Activated effector memory CD4-positive, alpha-beta T cell treated with anti-CD3 and anti-CD28 coated beads, Interleukin-2, amount 50 U/mL, for 16 hours (primary cell): ENCODE data around the gene CHD9.
"Not testable (repeated sequence)": the region's sequence is repeated elsewhere in the genome, so short reads cannot be mapped to it uniquely, and the experiment has no call there.

Source experiments
- DNase-seq: peaks from one replicate; pipeline ENCODE4 v3.0.0-alpha.2; 2020

Gene CHD9, protein sequence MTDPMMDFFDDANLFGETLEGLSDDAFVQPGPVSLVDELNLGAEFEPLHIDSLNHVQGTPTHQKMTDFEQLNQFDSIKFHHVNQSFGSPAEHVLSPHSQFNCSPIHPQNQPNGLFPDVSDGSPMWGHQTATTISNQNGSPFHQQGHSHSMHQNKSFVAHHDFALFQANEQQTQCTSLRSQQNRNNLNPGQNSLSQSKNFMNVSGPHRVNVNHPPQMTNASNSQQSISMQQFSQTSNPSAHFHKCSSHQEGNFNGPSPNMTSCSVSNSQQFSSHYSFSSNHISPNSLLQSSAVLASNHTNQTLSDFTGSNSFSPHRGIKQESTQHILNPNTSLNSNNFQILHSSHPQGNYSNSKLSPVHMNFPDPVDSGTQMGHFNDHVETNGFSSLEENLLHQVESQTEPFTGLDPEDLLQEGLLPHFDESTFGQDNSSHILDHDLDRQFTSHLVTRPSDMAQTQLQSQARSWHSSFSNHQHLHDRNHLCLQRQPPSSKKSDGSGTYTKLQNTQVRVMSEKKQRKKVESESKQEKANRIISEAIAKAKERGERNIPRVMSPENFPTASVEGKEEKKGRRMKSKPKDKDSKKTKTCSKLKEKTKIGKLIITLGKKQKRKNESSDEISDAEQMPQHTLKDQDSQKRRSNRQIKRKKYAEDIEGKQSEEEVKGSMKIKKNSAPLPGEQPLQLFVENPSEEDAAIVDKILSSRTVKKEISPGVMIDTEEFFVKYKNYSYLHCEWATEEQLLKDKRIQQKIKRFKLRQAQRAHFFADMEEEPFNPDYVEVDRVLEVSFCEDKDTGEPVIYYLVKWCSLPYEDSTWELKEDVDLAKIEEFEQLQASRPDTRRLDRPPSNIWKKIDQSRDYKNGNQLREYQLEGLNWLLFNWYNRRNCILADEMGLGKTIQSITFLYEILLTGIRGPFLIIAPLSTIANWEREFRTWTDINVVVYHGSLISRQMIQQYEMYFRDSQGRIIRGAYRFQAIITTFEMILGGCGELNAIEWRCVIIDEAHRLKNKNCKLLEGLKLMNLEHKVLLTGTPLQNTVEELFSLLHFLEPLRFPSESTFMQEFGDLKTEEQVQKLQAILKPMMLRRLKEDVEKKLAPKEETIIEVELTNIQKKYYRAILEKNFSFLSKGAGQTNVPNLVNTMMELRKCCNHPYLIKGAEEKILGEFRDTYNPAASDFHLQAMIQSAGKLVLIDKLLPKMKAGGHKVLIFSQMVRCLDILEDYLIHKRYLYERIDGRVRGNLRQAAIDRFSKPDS (N-terminal part only)

DNA sequence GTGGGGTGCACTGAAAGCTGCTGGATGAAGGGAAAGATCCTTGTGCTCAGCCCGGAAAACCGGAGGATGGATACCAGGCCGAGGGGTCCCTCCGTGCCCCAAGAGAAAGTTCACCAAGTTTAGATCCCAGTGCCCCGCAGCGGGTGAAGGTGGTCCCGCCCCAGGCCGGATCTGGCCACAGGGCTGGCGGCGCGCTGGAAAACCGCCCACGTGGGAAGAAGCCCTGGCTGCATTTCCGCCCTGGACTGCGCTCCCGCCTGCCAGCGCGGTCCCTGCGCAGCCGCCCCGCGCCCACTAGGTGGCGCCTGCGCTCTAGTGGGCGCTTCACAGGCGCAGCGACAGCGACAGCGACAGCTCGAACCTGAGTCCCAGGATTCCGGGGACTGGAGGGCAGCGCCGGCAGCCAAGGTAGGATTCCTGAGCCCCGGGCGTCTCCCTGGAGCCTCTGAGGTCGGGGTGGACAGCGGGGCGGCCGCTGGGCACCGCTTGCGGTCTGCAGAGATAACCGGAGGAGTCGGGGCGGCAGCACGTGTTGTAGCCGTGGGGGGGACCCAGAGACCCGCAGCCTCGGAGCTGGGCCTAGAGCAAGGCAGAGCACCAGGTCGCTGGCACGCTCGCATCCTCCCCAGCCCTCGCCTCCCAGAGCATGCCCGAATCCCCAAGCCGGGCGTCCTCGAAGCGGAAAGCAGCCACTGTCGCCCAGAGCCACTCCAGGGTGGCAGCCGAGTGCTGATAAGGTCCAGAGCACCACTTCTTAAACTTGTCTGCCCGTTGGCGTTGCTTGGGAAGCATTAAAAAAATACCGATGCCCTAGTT lies at the start of gene CHD9:
Gene CHD9 (plus strand): TSS at position 322 of the 816 bp plus-strand sequence. CDS start 101,099 bp downstream, outside the sequence.
- peak; percentile 89 for DNase-seq

DNA sequence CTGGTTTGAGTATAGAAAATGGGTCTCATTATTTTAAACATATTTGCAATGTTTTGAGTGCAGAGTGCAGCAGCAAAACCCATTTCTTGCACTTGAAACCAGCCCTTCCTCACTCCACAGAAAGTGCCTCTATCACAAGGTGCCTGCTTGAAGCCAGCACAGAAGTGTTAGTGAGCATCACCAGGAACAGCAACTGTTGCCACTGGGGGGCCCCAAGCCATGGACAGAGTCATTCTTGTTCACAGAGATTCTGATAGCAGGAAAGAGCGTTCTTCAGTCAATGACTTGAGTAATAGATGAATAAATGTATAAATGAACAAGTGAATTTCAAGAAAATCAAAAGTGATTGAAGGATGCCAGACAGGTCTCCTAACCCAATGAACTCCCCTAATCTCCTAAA lies 47.7 kb upstream of the CHD9 start:
- DNase-seq = no peak

DNA sequence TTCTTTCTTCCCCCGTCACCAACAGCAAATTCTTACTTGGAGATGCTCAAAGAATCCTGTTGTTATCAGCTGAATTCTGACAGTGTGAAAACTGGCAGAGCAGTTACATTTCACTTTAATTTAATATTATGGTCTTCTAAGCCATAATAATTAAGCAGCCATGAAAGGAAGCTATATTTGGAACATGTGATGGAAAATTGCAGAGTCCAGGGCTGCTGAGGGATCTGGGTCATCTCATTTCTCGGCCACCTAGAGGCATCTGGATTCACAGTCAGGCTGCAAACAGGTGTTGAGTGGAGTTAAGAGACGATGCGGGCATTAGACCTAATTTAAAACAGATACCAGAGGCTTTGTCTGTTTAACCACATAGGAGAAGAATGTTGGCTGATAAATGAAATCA lies 40.5 kb upstream of the CHD9 start:
- DNase-seq = no peak

DNA sequence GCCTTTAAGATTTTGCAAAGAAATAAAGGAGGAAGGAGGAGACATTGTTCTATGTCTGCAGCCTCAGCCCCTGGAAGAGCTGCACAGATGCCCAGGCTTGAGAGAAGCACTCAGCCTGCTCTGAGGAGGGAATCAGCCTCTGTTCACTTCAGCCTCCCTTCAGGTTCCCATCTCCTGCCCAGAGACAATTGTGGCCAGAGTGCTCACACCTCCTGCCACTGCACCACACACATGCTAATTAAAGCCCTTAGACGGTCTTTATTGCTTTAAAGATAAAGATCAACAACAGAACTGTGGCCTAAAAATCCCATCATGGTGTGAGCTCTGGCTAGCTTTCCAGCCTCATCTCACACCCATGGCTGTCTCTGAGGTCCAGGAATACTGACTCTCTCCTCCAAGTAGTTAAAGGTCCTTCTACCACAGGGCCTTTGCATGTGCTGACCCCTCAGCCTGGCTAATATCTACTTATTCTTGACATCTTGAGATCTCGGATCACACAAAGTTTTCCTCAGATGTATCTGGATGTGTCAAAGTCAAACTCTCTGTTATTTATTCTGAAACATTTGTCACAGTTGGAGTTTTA lies 35.9 kb upstream of the CHD9 start:
- DNase-seq = no peak

DNA sequence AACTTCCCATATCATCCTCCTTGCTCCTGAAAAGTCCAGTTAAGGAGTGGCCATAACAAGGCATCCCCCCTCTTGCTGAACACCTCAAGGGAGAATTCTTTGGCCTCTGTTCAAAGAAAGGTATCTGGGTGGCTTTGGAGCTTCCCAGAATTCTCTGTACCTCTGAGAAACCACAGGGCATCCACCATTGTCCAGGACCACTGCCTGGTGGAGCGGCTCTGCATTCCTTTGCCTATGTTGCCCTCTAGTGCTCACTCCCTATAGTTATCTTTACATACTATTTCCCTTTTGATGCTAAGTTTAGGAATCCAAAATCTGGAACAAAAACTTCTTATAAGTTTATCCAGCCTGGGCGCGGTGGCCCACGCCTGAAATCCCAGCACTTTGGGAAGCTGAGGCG lies 32.4 kb upstream of the CHD9 start:
- no peak for DNase-seq

DNA sequence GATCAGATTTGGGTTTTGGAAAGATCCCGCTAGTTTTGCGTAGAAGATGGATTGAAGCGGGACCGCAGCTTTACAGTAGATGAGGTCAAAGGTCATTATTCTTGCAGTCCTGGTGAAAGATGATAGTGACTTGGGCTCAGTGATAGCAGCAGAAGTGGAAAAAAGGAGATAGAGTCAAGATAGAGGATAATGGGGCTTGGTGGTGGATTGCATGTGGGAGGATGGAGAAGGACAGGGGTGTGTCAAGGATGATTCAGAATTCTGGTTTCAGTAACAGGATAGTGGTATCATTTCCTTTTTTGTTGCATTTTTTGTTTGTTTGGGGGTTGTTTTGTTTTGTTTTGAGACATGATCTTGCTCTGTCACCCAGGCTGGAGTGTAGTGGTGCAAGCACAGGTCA lies 30.7 kb upstream of the CHD9 start:
- no peak for DNase-seq

DNA sequence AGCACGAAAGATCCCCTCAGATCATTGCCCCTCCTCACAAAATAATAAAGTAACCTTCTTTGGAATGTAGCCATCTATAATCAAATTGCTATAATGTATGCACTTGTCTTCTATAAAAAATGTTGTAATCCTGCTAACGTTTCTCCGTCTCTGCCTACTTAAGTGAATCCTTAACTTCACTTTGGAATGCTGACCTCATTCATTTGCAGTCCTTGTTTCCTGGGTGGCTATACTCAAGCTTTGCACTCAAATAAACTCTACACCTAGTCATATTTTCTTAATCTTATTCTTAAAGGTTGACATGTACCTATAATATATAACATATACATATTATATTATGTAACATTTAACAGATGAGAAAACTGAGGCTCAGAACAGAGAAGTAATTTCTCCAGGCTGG lies 24.8 kb upstream of the CHD9 start:
- no peak for DNase-seq

DNA sequence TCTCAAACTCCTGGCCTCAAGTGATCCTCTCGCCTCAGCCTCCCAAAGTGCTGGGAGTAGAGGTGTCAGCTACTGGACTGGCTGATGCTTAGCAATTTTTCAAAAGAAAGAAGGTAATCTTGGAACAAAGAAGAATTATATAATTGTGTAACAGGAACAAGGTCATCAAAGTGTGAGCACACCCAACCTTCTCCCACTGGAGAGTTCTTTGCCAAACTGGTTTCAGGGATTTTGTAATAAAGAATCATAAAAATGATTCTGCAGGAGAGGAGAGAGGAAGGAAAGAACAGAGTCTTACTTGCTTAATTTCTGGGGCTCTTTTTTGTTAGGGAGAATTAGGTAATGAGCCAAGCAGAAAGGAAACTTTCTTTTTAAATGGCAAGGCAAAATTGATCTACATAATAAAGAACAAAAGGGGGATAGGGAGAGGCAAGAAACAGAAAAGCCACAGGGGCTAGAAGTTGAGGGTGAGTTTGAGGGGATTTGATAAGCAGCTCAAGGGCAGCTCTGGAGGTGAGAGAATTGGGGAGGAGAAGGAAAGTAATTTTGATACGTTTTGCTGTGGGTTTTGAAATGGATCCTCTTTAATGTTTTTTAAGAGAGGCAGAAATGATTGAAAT lies 23.4 kb upstream of the CHD9 start:
- DNase-seq = no peak

DNA sequence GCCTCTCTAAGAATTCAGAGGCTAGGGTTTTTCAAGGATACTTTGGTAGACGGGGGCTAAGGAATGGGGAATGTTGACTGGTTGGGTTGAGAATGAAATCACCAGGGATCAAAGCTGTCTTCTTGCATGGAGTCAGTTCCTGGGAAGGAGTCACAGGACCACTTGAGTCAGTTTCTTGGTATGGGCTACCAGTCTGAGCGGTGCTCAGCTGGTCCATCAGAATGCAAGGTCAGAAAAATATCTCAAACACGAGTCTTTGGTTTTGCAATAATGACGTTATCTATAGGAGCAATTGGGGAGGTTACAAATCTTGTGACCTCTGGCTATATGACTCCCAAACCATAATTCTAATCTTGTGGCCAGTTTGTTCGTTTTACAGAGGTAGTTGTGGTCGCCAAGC lies 20.5 kb upstream of the CHD9 start:
- DNase-seq = no peak

DNA sequence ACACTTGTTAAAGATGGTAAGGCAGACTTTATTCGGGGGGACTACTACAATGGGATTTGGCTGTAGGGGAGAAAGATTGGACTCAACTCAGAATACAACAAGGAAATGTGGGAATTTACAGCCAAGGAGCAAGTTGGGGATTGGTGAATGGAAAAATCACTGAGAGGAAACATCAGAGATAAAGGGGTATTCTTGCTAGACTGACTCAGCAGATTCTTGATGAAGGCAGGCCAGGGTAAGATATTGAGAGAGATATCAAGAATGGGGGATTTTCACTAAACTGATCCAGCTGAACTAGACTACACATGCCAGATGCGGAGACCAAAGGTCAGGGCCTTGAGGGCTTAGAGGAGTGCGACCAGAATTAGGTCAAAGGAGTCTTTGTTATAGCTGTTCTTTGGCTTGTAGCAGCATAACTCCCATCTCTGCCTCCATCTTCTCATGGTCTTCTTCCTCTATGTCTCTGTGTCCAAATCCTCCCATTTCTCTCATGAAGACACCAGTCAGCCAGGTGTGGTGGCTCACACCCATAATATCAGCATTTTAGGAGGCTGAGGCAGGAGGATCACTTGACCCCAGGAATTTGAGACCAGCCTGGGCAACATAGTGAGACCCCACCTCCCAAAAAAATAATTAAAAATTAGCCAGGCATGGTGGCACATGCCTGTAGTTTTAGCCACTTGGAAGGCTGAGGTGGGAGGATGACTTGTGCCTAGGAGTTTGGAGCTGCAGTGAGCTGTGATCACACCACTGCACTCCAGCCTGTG lies 19.4 kb upstream of the CHD9 start:
- DNase-seq = no peak

DNA sequence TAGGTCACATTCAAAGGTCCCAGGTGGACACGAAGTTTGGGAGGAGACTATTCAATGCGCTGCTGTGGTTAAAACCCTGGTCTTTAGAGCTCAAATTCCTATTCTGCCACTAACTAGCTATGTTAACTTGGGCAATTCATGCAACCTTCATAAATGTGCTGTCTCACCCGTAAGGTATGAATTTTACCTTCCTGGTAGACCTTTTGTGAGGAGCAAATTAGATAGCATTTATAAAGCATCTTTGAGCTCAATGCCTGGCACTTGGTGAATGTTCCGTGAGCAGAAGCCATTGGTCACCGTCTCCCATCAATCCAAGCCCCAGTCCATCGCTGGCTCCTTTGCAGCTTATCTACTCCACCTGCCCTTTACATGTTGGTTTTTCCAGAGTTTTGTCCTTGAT lies 18.7 kb upstream of the CHD9 start:
- DNase-seq = no peak

DNA sequence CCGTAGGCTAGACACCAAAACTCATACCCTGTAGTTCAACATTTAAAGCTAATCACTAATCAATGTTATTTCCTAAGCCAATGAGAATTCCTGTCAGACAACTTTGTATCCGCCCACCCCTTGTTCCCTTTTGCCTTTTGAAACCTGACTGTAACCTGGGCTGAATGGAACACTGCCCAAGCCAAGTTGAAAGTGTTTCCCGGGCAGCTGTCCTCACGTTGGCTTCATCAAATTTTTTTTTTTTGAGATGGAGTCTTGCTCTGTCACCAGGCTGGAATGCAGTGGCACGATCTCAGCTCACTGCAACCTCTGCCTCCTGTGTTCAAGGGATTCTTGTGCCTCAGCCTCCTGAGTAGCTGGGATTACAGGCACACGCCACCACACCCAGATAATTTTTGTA lies 18.1 kb upstream of the CHD9 start:
- DNase-seq = not testable (repeated sequence)

DNA sequence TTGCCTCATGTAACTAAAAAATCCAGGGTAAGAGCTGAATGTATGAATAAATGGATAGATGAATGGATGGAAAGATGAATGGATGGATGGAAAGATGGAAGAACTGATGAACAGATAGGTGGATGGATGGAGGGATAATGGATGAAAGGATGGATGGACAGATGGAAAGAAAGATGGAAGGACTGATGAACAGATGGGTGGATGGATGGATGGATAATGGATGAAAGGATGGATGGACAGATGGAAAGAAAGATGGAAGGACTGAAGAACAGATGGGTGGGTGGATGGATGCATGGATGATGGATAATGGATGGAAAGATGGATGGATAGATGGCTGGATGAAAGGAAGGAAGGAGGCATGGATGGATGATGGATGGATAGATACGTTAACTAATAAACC lies 14.0 kb upstream of the CHD9 start:
- DNase-seq = no peak

DNA sequence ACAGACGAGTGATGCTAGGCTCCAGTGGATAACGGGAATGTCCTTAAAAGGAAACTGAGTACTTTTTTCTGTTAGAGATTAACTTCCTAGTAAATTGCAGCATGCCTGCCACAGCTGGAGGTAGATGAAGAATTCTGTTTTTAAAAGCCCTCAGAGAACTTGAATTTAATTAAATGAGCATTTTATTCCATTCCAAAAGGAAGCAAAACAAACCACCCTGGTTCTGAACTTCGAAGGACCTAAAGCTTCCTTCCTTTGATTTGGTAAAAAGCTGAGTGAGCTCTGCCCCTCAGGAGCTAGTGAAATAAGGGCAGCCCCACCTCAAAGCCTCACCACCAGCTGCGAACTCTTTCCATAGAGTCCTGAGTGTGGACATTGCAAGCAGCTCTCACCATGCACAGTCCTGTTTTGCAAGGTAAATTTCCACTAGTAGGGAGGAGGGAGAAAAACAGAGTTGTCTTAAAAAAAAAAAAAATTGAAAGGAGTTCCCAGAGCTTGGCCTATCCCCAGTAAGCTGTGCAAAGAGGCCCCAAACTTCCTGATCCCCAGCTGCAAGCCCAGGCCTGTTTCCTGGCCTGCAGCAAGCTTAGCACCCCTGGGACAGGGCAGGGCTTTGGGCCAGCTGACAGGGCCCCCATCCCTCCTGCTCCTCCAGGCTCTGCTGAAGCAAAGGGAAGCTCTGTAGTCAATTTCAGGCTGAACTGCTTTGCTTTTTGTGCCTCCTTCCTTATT lies 13.3 kb upstream of the CHD9 start:
- no peak for DNase-seq

DNA sequence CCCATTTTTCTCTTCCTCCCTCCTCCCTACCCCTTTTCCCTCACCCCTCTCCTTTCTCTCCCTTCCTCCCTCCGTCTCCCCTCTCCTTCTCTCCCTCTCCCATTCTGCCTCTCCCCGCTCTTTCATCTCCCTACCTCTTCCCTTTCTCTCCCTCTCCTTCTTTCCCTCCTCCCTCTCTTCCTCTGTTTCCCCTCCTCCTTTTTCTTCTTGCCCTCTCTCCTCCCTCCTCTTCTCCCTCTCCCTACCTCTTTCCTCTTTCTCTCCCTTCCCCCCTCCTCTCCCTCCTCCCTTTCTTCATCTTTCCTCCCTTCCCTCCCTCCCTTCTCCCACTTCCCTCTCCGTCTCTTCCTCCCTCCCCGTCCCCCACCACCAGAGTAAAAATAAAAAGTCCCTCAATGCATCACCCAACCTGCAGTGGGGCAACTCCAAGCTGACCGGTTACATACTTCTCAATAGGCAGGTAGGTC lies 12.5 kb upstream of the CHD9 start:
- DNase-seq = no peak

DNA sequence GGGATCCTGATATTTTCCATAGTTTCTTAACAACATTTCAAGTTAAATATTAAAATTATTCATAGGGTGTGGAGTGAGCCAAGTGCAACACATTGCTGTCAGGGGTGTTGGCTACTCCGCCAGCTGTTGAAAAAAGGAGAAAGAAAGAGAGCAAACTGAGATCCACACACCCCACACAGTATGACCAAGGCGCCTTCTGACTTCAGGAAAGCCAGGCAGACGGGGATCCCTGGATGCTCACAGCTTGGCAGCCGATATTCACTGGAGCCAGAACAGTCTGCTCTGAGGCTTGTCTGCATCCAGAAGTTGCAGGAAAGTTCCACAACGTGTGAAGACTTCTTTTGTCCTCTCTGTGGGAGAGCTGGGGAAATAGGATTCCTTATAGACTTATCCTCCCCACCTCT lies 11.4 kb upstream of the CHD9 start:
- DNase-seq = no peak

DNA sequence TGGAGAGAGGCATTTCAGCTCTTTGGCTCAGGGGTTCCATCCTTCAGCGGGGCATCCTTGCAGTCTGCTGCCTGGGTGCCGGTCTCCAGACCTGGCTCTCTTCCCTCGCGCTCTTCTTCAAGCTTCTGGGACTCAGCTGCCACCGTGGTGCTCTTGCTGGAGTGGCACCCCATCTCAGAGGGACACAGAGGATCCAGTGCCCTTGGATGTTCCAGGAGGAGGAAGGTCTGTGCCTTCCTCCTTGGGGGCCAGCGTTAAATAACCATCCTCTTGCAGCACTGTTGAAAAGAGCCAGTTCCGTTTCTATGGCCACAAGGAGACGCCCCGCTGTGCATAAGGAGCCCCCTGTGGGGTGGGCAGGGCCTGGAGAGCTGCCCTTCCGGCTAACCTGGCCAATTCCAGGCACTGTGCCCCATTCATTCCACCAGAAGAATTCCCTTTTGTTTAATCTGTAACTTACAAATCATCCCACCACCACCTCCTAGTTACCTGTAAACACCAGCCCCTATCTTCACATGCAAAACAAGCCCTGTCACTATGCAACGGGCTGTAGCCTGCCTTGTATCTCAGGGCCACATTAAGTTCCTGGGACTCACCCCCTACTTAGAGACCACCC lies 10.7 kb upstream of the CHD9 start:
- no peak for DNase-seq

DNA sequence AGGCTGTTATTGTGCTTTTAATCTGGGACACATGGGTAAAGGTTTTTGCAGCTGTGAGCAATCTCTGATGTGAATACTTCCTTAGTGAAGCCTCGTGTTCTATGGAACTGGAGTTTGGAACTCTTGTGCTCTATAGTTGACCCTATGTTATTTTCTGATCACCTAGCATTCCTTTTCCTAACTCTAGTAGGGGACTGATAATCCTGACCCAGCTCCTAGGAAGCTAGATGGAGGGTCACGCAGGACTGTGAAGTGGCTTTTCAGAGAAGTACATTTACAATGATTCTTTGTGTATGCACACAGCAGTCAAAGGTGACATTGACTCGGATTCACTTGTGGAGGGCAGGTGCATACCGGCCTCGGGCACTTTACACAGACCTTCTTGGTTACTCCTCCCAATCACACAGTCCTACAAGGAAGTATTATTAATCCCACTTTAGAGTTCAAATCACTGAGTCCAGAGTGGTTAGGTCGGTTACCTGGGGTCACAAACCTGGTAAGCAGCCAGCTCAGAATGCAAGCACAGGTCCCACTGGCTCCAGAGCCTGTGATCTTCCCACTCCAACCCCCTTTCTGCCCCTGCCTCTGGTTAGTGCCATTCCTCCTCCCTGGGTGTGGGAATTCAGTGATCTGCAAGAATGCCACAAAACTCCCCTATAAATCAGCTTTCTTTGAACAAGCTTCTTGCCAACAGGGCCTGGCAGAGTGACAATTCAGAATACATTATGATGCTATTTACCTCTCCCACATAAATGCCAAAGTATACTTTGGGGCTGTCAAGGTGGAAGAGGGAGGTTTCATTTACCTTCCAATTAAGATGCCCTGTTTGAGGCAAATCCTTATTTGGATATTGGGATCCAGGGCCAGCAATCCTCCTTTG lies 9.2 kb upstream of the CHD9 start:
- DNase-seq = no peak
